ES-I3 (cell line): ENCODE results near the gene VSTM4.

Source experiments
- H3K36me3 ChIP-seq: 2 replicates; pipeline ENCODE4 v1.6.1; 2013; ENCODE audit warnings: mild to moderate bottlenecking, low read length, control low read depth, moderate library complexity; ENCODE audit not compliant: insufficient read depth
- H3K4me1 ChIP-seq: 2 replicates; pipeline ENCODE4 v1.6.1; 2013; ENCODE audit warnings: mild to moderate bottlenecking, control low read depth, low read length; ENCODE audit not compliant: insufficient read depth
- H3K9ac ChIP-seq: 2 replicates; pipeline ENCODE4 v1.6.1; 2013; ENCODE audit warnings: low read depth, mild to moderate bottlenecking, low read length, moderate library complexity
- H3K9me3 ChIP-seq: 2 replicates; pipeline ENCODE4 v1.6.1; 2013; ENCODE audit warnings: mild to moderate bottlenecking, low read length, moderate library complexity; ENCODE audit not compliant: control insufficient read depth, insufficient read depth

VSTM4 gene

GRCh38 chr10:49116509-49117375, 1.4 kb upstream of the VSTM4 start:
- no peak overlapping the region for H3K9ac ChIP-seq

GRCh38 chr10:49115796-49116508, 630 bp upstream of the VSTM4 start:
- H3K36me3 ChIP-seq: no peaks in the 10 kb centered on the region
- no peaks in the 10 kb centered on the region for H3K9me3 ChIP-seq
- no peak overlapping the region; the same call in 1 of the 2 replicates for H3K9ac ChIP-seq
- peaks cover 8% of the 10 kb centered on the region for H3K4me1 ChIP-seq

More at GRCh38 chr10:49116509-49117375, 1.4 kb upstream of the VSTM4 start:
- no peaks in the 10 kb centered on the region for H3K9me3 ChIP-seq
- H3K36me3 ChIP-seq: no peaks in the 10 kb centered on the region
- H3K4me1 ChIP-seq: peaks cover 8% of the 10 kb centered on the region

GRCh38 chr10:49114718-49115014, 656 bp downstream of the VSTM4 start:
- peak overlapping the region; percentile 68 for H3K9ac ChIP-seq
- no peaks in the 10 kb centered on the region for H3K36me3 ChIP-seq
- 0 out of 2 replicates have a peak, but pooled peaks cover 3% of the 10 kb centered on the region for H3K4me1 ChIP-seq
- no peaks in the 10 kb centered on the region for H3K9me3 ChIP-seq

- Histone ChIP-seq H3K36me3 (no peaks in the 10 kb centered on the region), H3K9me3 (no peaks in the 10 kb centered on the region), H3K9ac (no peak overlapping the region), H3K4me1 (0 out of 2 replicates have a peak, but pooled peaks cover 3% of the 10 kb centered on the region)
Measured at GRCh38 chr10:49113741-49114141, 1.6 kb downstream of the VSTM4 start.

- no peaks in the 10 kb centered on the region for H3K4me1 ChIP-seq
- no peaks in the 10 kb centered on the region for H3K36me3 ChIP-seq
- no peak overlapping the region for H3K9ac ChIP-seq
- no peaks in the 10 kb centered on the region for H3K9me3 ChIP-seq
Measured at GRCh38 chr10:49112851-49113250, 2.5 kb downstream of the VSTM4 start.

GRCh38 chr10:49112098-49112497, 3.2 kb downstream of the VSTM4 start:
- no peaks in the 10 kb centered on the region for H3K9me3 ChIP-seq
- H3K9ac ChIP-seq: no peak overlapping the region
- no peaks in the 10 kb centered on the region for H3K4me1 ChIP-seq
- H3K36me3 ChIP-seq: no peaks in the 10 kb centered on the region

- no peaks in the 10 kb centered on the region for H3K9me3 ChIP-seq
- H3K9ac ChIP-seq: no peak overlapping the region
- H3K4me1 ChIP-seq: no peaks in the 10 kb centered on the region
- H3K36me3 ChIP-seq: no peaks in the 10 kb centered on the region
Measured at GRCh38 chr10:49111320-49111698, 4.0 kb downstream of the VSTM4 start.

GRCh38 chr10:49110684-49111319, 4.5 kb downstream of the VSTM4 start:
- Histone ChIP-seq H3K9me3 (no peaks in the 10 kb centered on the region), H3K9ac (no peak overlapping the region), H3K4me1 (no peaks in the 10 kb centered on the region), H3K36me3 (no peaks in the 10 kb centered on the region)

- H3K4me1 ChIP-seq: no peaks in the 10 kb centered on the region
- no peak overlapping the region for H3K9ac ChIP-seq
- no peaks in the 10 kb centered on the region for H3K36me3 ChIP-seq
- no peaks in the 10 kb centered on the region for H3K9me3 ChIP-seq
Measured at GRCh38 chr10:49109669-49110340, 5.5 kb downstream of the VSTM4 start.

GRCh38 chr10:49108656-49109055, 6.7 kb downstream of the VSTM4 start:
- Histone ChIP-seq H3K9ac (no peak overlapping the region), H3K36me3 (no peaks in the 10 kb centered on the region), H3K9me3 (no peaks in the 10 kb centered on the region), H3K4me1 (no peaks in the 10 kb centered on the region)

GRCh38 chr10:49107887-49108267, 7.4 kb downstream of the VSTM4 start:
- no peaks in the 10 kb centered on the region for H3K4me1 ChIP-seq
- H3K9ac ChIP-seq: no peak overlapping the region
- H3K9me3 ChIP-seq: no peaks in the 10 kb centered on the region
- no peaks in the 10 kb centered on the region for H3K36me3 ChIP-seq

- H3K9ac ChIP-seq: no peak overlapping the region
- no peaks in the 10 kb centered on the region for H3K36me3 ChIP-seq
- no peaks in the 10 kb centered on the region for H3K9me3 ChIP-seq
Measured at GRCh38 chr10:49107111-49107886, 8.0 kb downstream of the VSTM4 start.

GRCh38 chr10:49106451-49106850, 8.9 kb downstream of the VSTM4 start:
- no peaks in the 10 kb centered on the region for H3K4me1 ChIP-seq
- H3K36me3 ChIP-seq: no peaks in the 10 kb centered on the region
- no peak overlapping the region for H3K9ac ChIP-seq
- no peaks in the 10 kb centered on the region for H3K9me3 ChIP-seq

More at GRCh38 chr10:49107111-49107886, 8.0 kb downstream of the VSTM4 start:
- H3K4me1 ChIP-seq: no peaks in the 10 kb centered on the region

- Histone ChIP-seq H3K9me3 (no peaks in the 10 kb centered on the region), H3K4me1 (no peaks in the 10 kb centered on the region), H3K36me3 (no peaks in the 10 kb centered on the region), H3K9ac (no peak overlapping the region)
Measured at GRCh38 chr10:49105076-49105475, 10.2 kb downstream of the VSTM4 start.
